Sigmoid colon (tissue), 7 donors: ENCODE measurements around the gene PTGR3. TPM values are rescaled to one million over a fixed set of nuclear protein-coding genes. Genes with fewer than 3 reads are reported as not detected.

Source experiments
- DNase-seq: peaks from one replicate; pipeline ENCODE4 v3.0.0-alpha.2; 2019
- H3K27ac ChIP-seq, 4 donors: fragments of 200-600 bp; sonication (generic); one replicate each; pipeline ENCODE4 v1.5.1; 2016 to 2019; ENCODE audit warnings: mild to moderate bottlenecking in 1 of 4
- H3K27me3 ChIP-seq, 3 donors: fragments of 200-600 bp; sonication (generic); one replicate each; pipeline ENCODE4 v1.5.1; 2019; ENCODE audit warnings: mild to moderate bottlenecking in 1 of 3
- H3K36me3 ChIP-seq, 4 donors: fragments of 200-600 bp; sonication (generic); one replicate each; pipeline ENCODE4 v1.5.1; 2016 to 2019
- H3K4me1 ChIP-seq, 4 donors: fragments of 200-600 bp; sonication (generic); one replicate each; pipeline ENCODE4 v1.5.1; 2017 to 2019
- H3K4me3 ChIP-seq, 4 donors: fragments of 200-600 bp; sonication (generic); one replicate each; pipeline ENCODE4 v1.5.1; 2017 to 2019; ENCODE audit warnings: mild to moderate bottlenecking in 2 of 4, moderate library complexity in 1 of 4
- H3K9me3 ChIP-seq, 4 donors: fragments of 200-600 bp in 3 of 4; sonication (generic) in 3 of 4; one replicate each; pipeline versions ENCODE4 v1.5.1 to v1.6.1; 2013 to 2019
- CTCF ChIP-seq, 4 experiments: fragments of 450-650 bp in 3 of 4; fragments of 200-600 bp in 1 of 4; IDR thresholded peaks; one replicate each; pipeline ENCODE4 v1.5.1; 2016 to 2019; ENCODE audit warnings: antibody characterized with exemption in 4 of 4, mild to moderate bottlenecking in 3 of 4, moderate library complexity in 2 of 4
- EP300 ChIP-seq, 4 donors: sonication (generic); formaldehyde crosslinking; IDR thresholded peaks; one replicate each; pipeline ENCODE4 v1.6.1; 2017; ENCODE audit warnings: antibody characterized with exemption in 4 of 4
- POLR2A ChIP-seq, 2 donors: fragments of 450-650 bp; IDR thresholded peaks; one replicate each; pipeline ENCODE4 v1.6.1; 2016; ENCODE audit warnings: antibody characterized with exemption in 2 of 2, mild to moderate bottlenecking in 2 of 2, moderate library complexity in 2 of 2
- POLR2AphosphoS5 ChIP-seq, 4 donors: sonication (generic); formaldehyde crosslinking; IDR thresholded peaks; one replicate each; pipeline ENCODE4 v1.6.1; 2017; ENCODE audit warnings: antibody characterized with exemption in 4 of 4
- WGBS, 2 donors: extraction: QIAGEN DNeasy Blood & Tissue Kit; methylation state at CpG; one replicate each; pipeline ENCODE4 v1.1.7; 2013; 5-methylcytosine and 5-hydroxymethylcytosine counted together
- intact Hi-C: fragments of 100-400 bp; cut with DNase I; formaldehyde crosslinking; loops from one replicate; pipeline ENCODE4 v1.15.1; 2023
- polyA plus RNA-seq, 3 donors: library from polyadenylated mRNA; stranded (reverse); fragments of 200-250 nt; gene quantifications; one replicate each; pipeline ENCODE4 v1.2.3, GENCODE V29; 2013
- total RNA-seq, 4 donors: library from RNA; depleted of rRNA; stranded (reverse); fragments of >200 nt; gene quantifications; one replicate each; pipeline ENCODE4 v1.1.0, GENCODE V29; 2016
- donor health status: healthy with polysubstance abuse.
- donor health status: Bipolar disorder and iron deficiency.
- donor health status: healthy.

The PTGR3 gene
- total and polyA plus RNA-seq, 7 donors: 22.7 to 33.8 (median 25.7) TPM

GRCh38 chr18:75170916-75171315 is 38.0 kb downstream of the PTGR3 start:
- Histone ChIP-seq H3K9me3 (no peaks in the 10 kb centered on the region), H3K36me3 (no peaks in the 10 kb centered on the region), H3K27me3 (no peaks in the 10 kb centered on the region), H3K4me3 (no peak overlapping the region), H3K27ac (peak overlapping the region in 1 of 4 donors; percentile 24), H3K4me1 (peaks cover 0 to 9% (median 0%) of the 10 kb centered on the region in 4 donors)
- no peak for TF ChIP-seq POLR2A (IDR thresholded peaks at IDR 0.05)
- no peak for TF ChIP-seq CTCF (IDR thresholded peaks at IDR 0.05)
- TF ChIP-seq EP300 (IDR thresholded peaks at IDR 0.05): no peak
- no peak for TF ChIP-seq POLR2AphosphoS5 (IDR thresholded peaks at IDR 0.05)
- 90 to 92% methylated on average over 11 of the region's 11 CpGs for WGBS, 2 donors
- DNase-seq: no peak
- intact Hi-C loops: no loop called here

- Histone ChIP-seq H3K36me3 (no peaks in the 10 kb centered on the region), H3K27ac (peak overlapping the region in 3 of 4 donors; percentile 7 to 27 (median 24)), H3K9me3 (no peaks in the 10 kb centered on the region), H3K4me3 (no peak overlapping the region), H3K27me3 (no peaks in the 10 kb centered on the region), H3K4me1 (peaks cover 0 to 9% (median 0%) of the 10 kb centered on the region in 4 donors)
- TF ChIP-seq POLR2AphosphoS5 (IDR thresholded peaks at IDR 0.05) (no peak), CTCF (IDR thresholded peaks at IDR 0.05) (no peak), EP300 (IDR thresholded peaks at IDR 0.05) (no peak), POLR2A (IDR thresholded peaks at IDR 0.05) (no peak)
- intact Hi-C loops: no loop called here
- no peak for DNase-seq
- WGBS, 2 donors: 93 to 96% methylated on average over 34 of the region's 34 CpGs
Measured at GRCh38 chr18:75170022-75170789, 38.7 kb downstream of the PTGR3 start.

GRCh38 chr18:75169411-75169810 is 39.5 kb downstream of the PTGR3 start:
- 84 to 88% methylated on average over 9 of the region's 9 CpGs for WGBS, 2 donors

GRCh38 chr18:75168619-75169018 is 40.3 kb downstream of the PTGR3 start:
- H3K27me3 ChIP-seq: no peaks in the 10 kb centered on the region
- intact Hi-C loops: loop anchor here (2.0 kb wide), 1 partner anchor 40 kb away; the partner anchor contains the start of gene PTGR3

More at GRCh38 chr18:75169411-75169810, 39.5 kb downstream of the PTGR3 start:
- intact Hi-C loops: loop anchor here (2.0 kb wide), 1 partner anchor 39 kb away; the partner anchor contains the start of gene PTGR3
- Histone ChIP-seq H3K4me3 (no peak overlapping the region), H3K27ac (peak overlapping the region; percentile 6 to 83 (median 28)), H3K36me3 (no peaks in the 10 kb centered on the region), H3K27me3 (no peaks in the 10 kb centered on the region), H3K4me1 (peaks cover 0 to 9% (median 0%) of the 10 kb centered on the region in 4 donors), H3K9me3 (no peaks in the 10 kb centered on the region)
- TF ChIP-seq CTCF (IDR thresholded peaks at IDR 0.05) (no peak), EP300 (IDR thresholded peaks at IDR 0.05) (no peak), POLR2A (IDR thresholded peaks at IDR 0.05) (no peak), POLR2AphosphoS5 (IDR thresholded peaks at IDR 0.05) (no peak)
- no peak for DNase-seq

More at GRCh38 chr18:75168619-75169018, 40.3 kb downstream of the PTGR3 start:
- Histone ChIP-seq H3K9me3 (no peaks in the 10 kb centered on the region), H3K4me1 (peaks cover 0 to 9% (median 0%) of the 10 kb centered on the region in 4 donors), H3K27ac (peak overlapping the region; percentile 77 to 85 (median 82)), H3K4me3 (peak overlapping the region in 2 of 4 donors; percentile 43 to 49), H3K36me3 (no peaks in the 10 kb centered on the region)
- 78 to 86% methylated on average over 7 of the region's 7 CpGs for WGBS, 2 donors
- TF ChIP-seq POLR2A (IDR thresholded peaks at IDR 0.05) (no peak), CTCF (IDR thresholded peaks at IDR 0.05) (no peak), POLR2AphosphoS5 (IDR thresholded peaks at IDR 0.05) (no peak), EP300 (IDR thresholded peaks at IDR 0.05) (no peak)
- no peak for DNase-seq
